Heart left ventricle (tissue), 13 donors: ENCODE measurements around the gene FER.

ENCODE experiments used
- CTCF ChIP-seq, 12 donors: fragments of 200-600 bp; sonication (generic) in 4 of 12; IDR thresholded peaks; one replicate each; pipeline versions ENCODE4 v1.5.0 to v1.8.0; 2018 to 2022; ENCODE audit warnings: antibody characterized with exemption in 12 of 12, mild to moderate bottlenecking in 5 of 12
- POLR2A ChIP-seq, 2 donors: fragments of 450-650 bp; IDR thresholded peaks; one replicate each; pipeline ENCODE4 v1.6.1; 2017; ENCODE audit warnings: antibody characterized with exemption in 2 of 2, mild to moderate bottlenecking in 2 of 2, moderate library complexity in 2 of 2
- donor health status: ischemic (EF 13 %, LVEDD 7.1; RV severe dilation, severe dysfunction).
- donor health status: DM: no; HTN: yes; CAD: no.
- donor health status: DM: no; HTN: no; CAD: no.
- donor health status: ischemic (EF 25% LVEDD 6.9; RV normal size, moderate dysfunction).
- donor health status: ischemic (EF 25% LVEDD 5.7; RV mildly dilated, moderate dysfunction).
- donor health status: ischemic (EF 35%, LVEDD 5.7; RV mildly dilated, moderate dysfunction).
- donor health status: nonischemic (EF 11% LVEDD 7.7; RV severe dilation, severe dysfunction).
- donor health status: DM: yes; HTN: yes; CAD: no.
- donor health status: PGD.
- donor health status: ischemic (EF 29% LVEDD 5.4; RV normal size, mild dysfunction).
- donor health status: nonischemic (EF 23%, LVEDD 6.1; RV moderate dilation, normal function).

GRCh38 chr5:109170629-109171350, 423.1 kb downstream of the FER start:
- TF ChIP-seq CTCF (IDR thresholded peaks at IDR 0.05) (no peak), POLR2A (IDR thresholded peaks at IDR 0.05) (no peak)
